ENCODE measurements around the gene MRPL58.

GRCh38 chr17:75003070-75003956 lies 9.2 kb upstream of the MRPL58 start:
- TF ChIP-seq LEF1 (IDR thresholded peaks at IDR 0.05; ENCODE audit: borderline replicate concordance) (no peak), SUZ12 (IDR thresholded peaks at IDR 0.05) (no peak), SP1 (IDR thresholded peaks at IDR 0.05) (no peak), PKNOX1 (IDR thresholded peaks at IDR 0.05) (no peak), BHLHE40 (IDR thresholded peaks at IDR 0.05; ENCODE audit: borderline replicate concordance) (no peak), L3MBTL2 (conservative IDR thresholded peaks at IDR 0.05) (no peak), ELF4 (IDR thresholded peaks at IDR 0.05) (no peak), FOXA1 (IDR thresholded peaks at IDR 0.05) (no peak), NFRKB (IDR thresholded peaks at IDR 0.05) (no peak), FOXK2 (IDR thresholded peaks at IDR 0.05) (no peak), FOXM1 (IDR thresholded peaks at IDR 0.05; ENCODE audit: borderline replicate concordance) (no peak), HDGF (IDR thresholded peaks at IDR 0.05; ENCODE audit: borderline replicate concordance) (no peak), TARDBP (IDR thresholded peaks at IDR 0.05) (no peak)
